Neural progenitor cell (in vitro differentiated cells): ENCODE measurements around the gene TRAF7. TPM values are rescaled to one million over a fixed set of nuclear protein-coding genes. Genes with fewer than 3 reads are reported as not detected.
"Not testable (repeated sequence)": the region's sequence is repeated elsewhere in the genome, so short reads cannot be mapped to it uniquely, and the experiment has no call there.

Experiments
- DNase-seq: peaks from one replicate; pipeline ENCODE4 v3.0.0-alpha.2; 2016; ENCODE audit warnings: low spot score
- H2AFZ ChIP-seq: fragments of 200-600 bp; sonication (generic); replicated peaks from 2 replicates; pipeline ENCODE4 v1.6.1; 2016; ENCODE audit warnings: antibody characterized with exemption
- H3F3A ChIP-seq: fragments of 200-600 bp; sonication (generic); 2 replicates; pipeline ENCODE4 v1.6.1; 2016; ENCODE audit warnings: antibody characterized with exemption, low read depth
- H3K27ac ChIP-seq: fragments of 200-600 bp; sonication (generic); 2 replicates; pipeline ENCODE4 v1.5.1; 2016; ENCODE audit warnings: mild to moderate bottlenecking
- H3K27me3 ChIP-seq: fragments of 200-600 bp; sonication (generic); 2 replicates; pipeline ENCODE4 v1.6.1; 2016; ENCODE audit warnings: mild to moderate bottlenecking, moderate library complexity
- H3K36me3 ChIP-seq: fragments of 200-600 bp; sonication (generic); 2 replicates; pipeline ENCODE4 v1.5.1; 2016
- H3K4me1 ChIP-seq: fragments of 200-600 bp; sonication (generic); 2 replicates; pipeline ENCODE4 v1.6.1; 2016; ENCODE audit warnings: mixed run types
- H3K4me2 ChIP-seq: fragments of 200-600 bp; sonication (generic); 2 replicates; pipeline ENCODE4 v1.6.1; 2016
- H3K4me3 ChIP-seq: fragments of 200-600 bp; sonication (generic); 2 replicates; pipeline ENCODE4 v1.5.1; 2016
- H3K79me2 ChIP-seq: fragments of 200-600 bp; sonication (generic); 2 replicates; pipeline ENCODE4 v1.6.1; 2016; ENCODE audit warnings: low read depth
- H3K9ac ChIP-seq: fragments of 200-600 bp; sonication (generic); 2 replicates; pipeline ENCODE4 v1.6.1; 2016
- H3K9me3 ChIP-seq: fragments of 200-600 bp; sonication (generic); 2 replicates; pipeline ENCODE4 v1.5.1; 2016; ENCODE audit warnings: low read depth
- H4K20me1 ChIP-seq: fragments of 200-600 bp; sonication (generic); 2 replicates; pipeline ENCODE4 v1.6.1; 2016; ENCODE audit warnings: low read depth
- H3K27ac Mint-ChIP-seq: 3 replicates; pipeline ENCODE4 v1.8.0; 2021; ENCODE audit warnings: mixed read lengths
- H3K27me3 Mint-ChIP-seq: 2 replicates; pipeline ENCODE4 v1.8.0; 2022; ENCODE audit warnings: low read depth, mild to moderate bottlenecking, inconsistent platforms, moderate library complexity, mixed read lengths; ENCODE audit not compliant: insufficient read depth
- H3K36me3 Mint-ChIP-seq: 3 replicates; pipeline ENCODE4 v1.8.0; 2021; ENCODE audit warnings: mixed read lengths
- H3K4me1 Mint-ChIP-seq: 3 replicates; pipeline ENCODE4 v1.8.0; 2021; ENCODE audit warnings: mixed read lengths
- H3K4me3 Mint-ChIP-seq: 3 replicates; pipeline ENCODE4 v1.8.0; 2021; ENCODE audit warnings: mild to moderate bottlenecking, moderate library complexity, mixed read lengths
- H3K9me3 Mint-ChIP-seq: 3 replicates; pipeline ENCODE4 v1.8.0; 2020; ENCODE audit warnings: mixed read lengths
- EZH2 ChIP-seq: fragments of 200-600 bp; sonication (generic); IDR thresholded peaks from 2 replicates; pipeline ENCODE4 v1.6.1; 2017; ENCODE audit warnings: antibody characterized with exemption, mild to moderate bottlenecking, moderate library complexity
- EZH2phosphoT487 ChIP-seq: fragments of 200-600 bp; sonication (generic); IDR thresholded peaks from 2 replicates; pipeline ENCODE4 v1.6.1; 2017; ENCODE audit warnings: antibody characterized with exemption
- total RNA-seq: library from RNA; depleted of rRNA; stranded (reverse); fragments of >200 nt; gene quantifications from 2 replicates; pipeline ENCODE4 v1.2.3, GENCODE V29; 2015; ENCODE audit warnings: low replicate concordance
- TF ChIP-seq, protein P1 (sequence below): fragments of 200-600 bp; sonication (generic); IDR thresholded peaks from 2 replicates; pipeline ENCODE4 v1.5.1; 2017; ENCODE audit warnings: antibody characterized with exemption, mild to moderate bottlenecking

Gene TRAF7
- total RNA-seq, 1 donor from 2014 or later, result 24.1 TPM

DNA sequence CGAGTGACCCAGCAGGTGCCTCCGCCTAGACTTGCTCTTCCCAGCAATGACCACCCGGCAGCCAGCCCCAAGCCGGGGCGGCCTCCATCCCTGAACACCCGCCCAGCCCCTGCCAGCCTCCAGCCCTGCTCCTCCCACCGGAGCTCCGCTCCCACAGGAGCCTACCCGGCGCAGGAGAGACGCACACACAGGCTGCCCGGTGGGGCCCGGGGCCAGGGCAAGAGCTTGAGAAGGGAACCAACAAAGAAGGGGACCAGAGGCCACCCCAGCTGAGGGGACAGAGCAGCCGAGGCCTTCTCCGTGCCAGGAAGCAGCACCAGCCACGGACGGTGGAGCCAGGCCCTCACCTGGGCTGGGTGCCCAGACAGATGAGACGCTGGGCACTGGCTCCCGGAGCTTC is 33.7 kb upstream of the TRAF7 start:
- H3K9me3 Mint-ChIP-seq, result no peaks in the 10 kb centered on the region
- no peak overlapping the region for H3K9ac ChIP-seq
- peaks cover 11% of the 10 kb centered on the region for H3K4me1 ChIP-seq
- peaks cover 41% of the 10 kb centered on the region for H3K79me2 ChIP-seq
- H3K27me3 ChIP-seq, result no peaks in the 10 kb centered on the region
- no peak overlapping the region for H3K4me3 Mint-ChIP-seq
- H4K20me1 ChIP-seq, result peaks cover 12% of the 10 kb centered on the region
- no peaks in the 10 kb centered on the region for H3F3A ChIP-seq
- H2AFZ ChIP-seq, result no peak overlapping the region
- peaks cover 20% of the 10 kb centered on the region for H3K4me1 Mint-ChIP-seq
- TF ChIP-seq EZH2phosphoT487, result no peak
- TF ChIP-seq, protein P1, sequence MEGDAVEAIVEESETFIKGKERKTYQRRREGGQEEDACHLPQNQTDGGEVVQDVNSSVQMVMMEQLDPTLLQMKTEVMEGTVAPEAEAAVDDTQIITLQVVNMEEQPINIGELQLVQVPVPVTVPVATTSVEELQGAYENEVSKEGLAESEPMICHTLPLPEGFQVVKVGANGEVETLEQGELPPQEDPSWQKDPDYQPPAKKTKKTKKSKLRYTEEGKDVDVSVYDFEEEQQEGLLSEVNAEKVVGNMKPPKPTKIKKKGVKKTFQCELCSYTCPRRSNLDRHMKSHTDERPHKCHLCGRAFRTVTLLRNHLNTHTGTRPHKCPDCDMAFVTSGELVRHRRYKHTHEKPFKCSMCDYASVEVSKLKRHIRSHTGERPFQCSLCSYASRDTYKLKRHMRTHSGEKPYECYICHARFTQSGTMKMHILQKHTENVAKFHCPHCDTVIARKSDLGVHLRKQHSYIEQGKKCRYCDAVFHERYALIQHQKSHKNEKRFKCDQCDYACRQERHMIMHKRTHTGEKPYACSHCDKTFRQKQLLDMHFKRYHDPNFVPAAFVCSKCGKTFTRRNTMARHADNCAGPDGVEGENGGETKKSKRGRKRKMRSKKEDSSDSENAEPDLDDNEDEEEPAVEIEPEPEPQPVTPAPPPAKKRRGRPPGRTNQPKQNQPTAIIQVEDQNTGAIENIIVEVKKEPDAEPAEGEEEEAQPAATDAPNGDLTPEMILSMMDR, result no peak
- TF ChIP-seq EZH2, result no peak
- H3K4me3 ChIP-seq, result no peak overlapping the region
- H3K36me3 Mint-ChIP-seq, result no peaks in the 10 kb centered on the region
- DNase-seq, result no peak
- H3K27me3 Mint-ChIP-seq, result no peaks in the 10 kb centered on the region
- no peak overlapping the region for H3K4me2 ChIP-seq
- no peaks in the 10 kb centered on the region for H3K36me3 ChIP-seq
- no peak overlapping the region for H3K27ac Mint-ChIP-seq
- H3K9me3 ChIP-seq, result no peaks in the 10 kb centered on the region
- H3K27ac ChIP-seq, result no peak overlapping the region

GRCh38 chr16:2122429-2122828 is 33.2 kb upstream of the TRAF7 start:
- no peaks in the 10 kb centered on the region for H3K36me3 ChIP-seq
- Mint-ChIP-seq H3K36me3 (no peaks in the 10 kb centered on the region), H3K27me3 (no peaks in the 10 kb centered on the region), H3K9me3 (no peaks in the 10 kb centered on the region), H3K4me3 (no peak overlapping the region), H3K4me1 (peaks cover 25% of the 10 kb centered on the region), H3K27ac (no peak overlapping the region)
- no peak for DNase-seq
- no peak overlapping the region for H2AFZ ChIP-seq
- no peaks in the 10 kb centered on the region for H3F3A ChIP-seq
- H3K4me1 ChIP-seq, result peaks cover 11% of the 10 kb centered on the region
- no peaks in the 10 kb centered on the region for H3K9me3 ChIP-seq
- no peak overlapping the region for H3K9ac ChIP-seq
- no peak for TF ChIP-seq EZH2phosphoT487
- TF ChIP-seq, protein P1, result no peak
- no peak for TF ChIP-seq EZH2
- no peaks in the 10 kb centered on the region for H3K27me3 ChIP-seq
- no peak overlapping the region for H3K4me2 ChIP-seq
- peaks cover 46% of the 10 kb centered on the region for H3K79me2 ChIP-seq
- no peak overlapping the region for H3K27ac ChIP-seq
- H3K4me3 ChIP-seq, result no peak overlapping the region
- peaks cover 18% of the 10 kb centered on the region for H4K20me1 ChIP-seq

DNA sequence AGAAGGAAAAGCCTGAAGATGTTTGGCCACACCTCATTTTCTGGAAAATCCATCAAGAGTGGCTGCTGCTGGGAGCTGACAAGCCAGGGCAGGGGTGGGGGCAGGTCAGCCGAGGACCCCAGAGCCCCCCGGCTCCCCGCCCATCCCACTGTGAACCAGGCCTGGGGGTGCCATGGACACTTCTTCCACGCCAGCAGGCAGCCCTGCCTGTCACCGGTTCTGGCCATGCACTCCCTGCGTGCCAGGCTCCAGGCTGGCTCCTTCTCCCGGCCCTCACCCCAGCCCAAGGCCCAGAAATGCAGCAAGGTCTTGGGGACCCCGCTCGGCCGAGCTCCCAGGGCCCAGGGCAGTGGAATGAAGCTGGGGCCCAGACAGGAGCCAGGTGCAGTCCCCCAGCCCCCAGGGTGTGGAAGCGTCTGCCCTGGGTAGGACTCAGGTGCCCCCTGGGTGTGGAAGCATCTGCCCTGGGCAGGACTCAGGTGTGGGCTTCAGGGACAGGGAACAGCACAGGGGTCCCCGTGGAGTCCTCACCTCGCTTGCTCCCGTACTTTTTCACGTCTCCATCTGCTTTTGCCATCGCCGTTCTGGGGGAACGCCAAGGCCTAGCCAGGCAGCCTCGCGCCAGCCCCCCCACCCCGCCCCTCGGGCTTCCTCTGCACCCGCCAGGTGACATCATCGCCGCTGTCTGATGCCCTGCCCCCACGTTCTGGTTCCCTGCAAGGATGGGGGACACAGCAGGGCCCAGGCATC is 32.5 kb upstream of the TRAF7 start:
- not testable (repeated sequence) for H3K27ac Mint-ChIP-seq, H3K27me3 Mint-ChIP-seq

GRCh38 chr16:2123706-2124376 is 31.7 kb upstream of the TRAF7 start:
- not testable (repeated sequence) for H3K9me3 Mint-ChIP-seq, H3K9me3 ChIP-seq, H3K27ac Mint-ChIP-seq, H3K4me3 Mint-ChIP-seq, H3F3A ChIP-seq, H3K9ac ChIP-seq, H3K36me3 Mint-ChIP-seq, H3K27me3 ChIP-seq, DNase-seq, H2AFZ ChIP-seq, H3K4me3 ChIP-seq, H3K27ac ChIP-seq, H3K27me3 Mint-ChIP-seq, H3K36me3 ChIP-seq
- Histone ChIP-seq H4K20me1 (peaks cover 26% of the 10 kb centered on the region), H3K79me2 (peaks cover 46% of the 10 kb centered on the region), H3K4me1 (peaks cover 11% of the 10 kb centered on the region), H3K4me2 (peak overlapping the region; percentile 70)
- peaks cover 28% of the 10 kb centered on the region for H3K4me1 Mint-ChIP-seq

More for the DNA sequence above, 32.5 kb upstream of the TRAF7 start:
- not testable (repeated sequence) for H3F3A ChIP-seq, H3K27me3 ChIP-seq, H3K36me3 Mint-ChIP-seq, H3K27ac ChIP-seq, H3K9me3 Mint-ChIP-seq, H3K9ac ChIP-seq, H3K4me3 Mint-ChIP-seq, H3K9me3 ChIP-seq, H3K4me2 ChIP-seq, H3K36me3 ChIP-seq, H2AFZ ChIP-seq, H3K4me3 ChIP-seq, DNase-seq
- Histone ChIP-seq H3K79me2 (peaks cover 46% of the 10 kb centered on the region), H3K4me1 (peaks cover 11% of the 10 kb centered on the region), H4K20me1 (peaks cover 20% of the 10 kb centered on the region)
- H3K4me1 Mint-ChIP-seq, result peaks cover 25% of the 10 kb centered on the region

DNA sequence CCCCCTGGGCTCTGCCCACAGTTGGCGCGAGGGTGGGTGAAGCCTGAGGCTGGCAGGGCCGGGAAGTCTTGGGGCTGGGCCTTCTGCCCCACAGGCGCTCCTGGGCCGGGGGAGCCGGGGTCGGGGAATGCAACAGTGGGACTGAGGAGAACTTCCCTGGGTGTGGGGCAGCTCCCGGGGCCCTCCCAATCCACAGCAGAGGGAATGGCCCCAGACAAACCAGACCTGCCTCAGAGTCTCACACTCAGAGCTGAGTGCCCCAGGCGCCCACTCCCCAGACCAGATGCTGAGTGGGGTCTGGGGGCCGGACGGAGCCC is 31.2 kb upstream of the TRAF7 start:
- not testable (repeated sequence) for H3K4me3 Mint-ChIP-seq

GRCh38 chr16:2124694-2125444 is 30.7 kb upstream of the TRAF7 start:
- H3K27me3 Mint-ChIP-seq, H3K9me3 Mint-ChIP-seq, H3K36me3 Mint-ChIP-seq, H3K27me3 ChIP-seq, H3K9me3 ChIP-seq, H3K36me3 ChIP-seq, H3K9ac ChIP-seq, H3F3A ChIP-seq, H2AFZ ChIP-seq: not testable (repeated sequence)
- H3K4me3 Mint-ChIP-seq, result peak overlapping the region; percentile 79
- peak overlapping the region; percentile 70 for H3K4me2 ChIP-seq
- peaks cover 11% of the 10 kb centered on the region for H3K4me1 ChIP-seq
- H3K4me1 Mint-ChIP-seq, result peaks cover 28% of the 10 kb centered on the region
- peaks cover 44% of the 10 kb centered on the region for H3K79me2 ChIP-seq
- peak overlapping the region; percentile 55 for H3K27ac ChIP-seq
- peak overlapping the region; percentile 24 for H3K4me3 ChIP-seq
- H4K20me1 ChIP-seq, result peaks cover 27% of the 10 kb centered on the region
- peak; percentile 45 for DNase-seq
- H3K27ac Mint-ChIP-seq, result peak overlapping the region; percentile 92

More for the DNA sequence above, 31.2 kb upstream of the TRAF7 start:
- not testable (repeated sequence) for H3K36me3 ChIP-seq, H3K9me3 Mint-ChIP-seq, H3K9me3 ChIP-seq, H2AFZ ChIP-seq, H3K27me3 ChIP-seq, H3K36me3 Mint-ChIP-seq, H3K9ac ChIP-seq, H3K27ac Mint-ChIP-seq, H3K27ac ChIP-seq, H3F3A ChIP-seq, H3K27me3 Mint-ChIP-seq, DNase-seq
- peak overlapping the region; percentile 24 for H3K4me3 ChIP-seq
- H3K4me2 ChIP-seq, result peak overlapping the region; percentile 70
- H3K4me1 Mint-ChIP-seq, result peaks cover 28% of the 10 kb centered on the region
- H3K79me2 ChIP-seq, result peaks cover 46% of the 10 kb centered on the region
- peaks cover 27% of the 10 kb centered on the region for H4K20me1 ChIP-seq
- H3K4me1 ChIP-seq, result peaks cover 11% of the 10 kb centered on the region
